NCI-H2081 treated with DMSO at 0.1 percent for 48 hours (cell line): ENCODE measurements around the gene SMIM22.
"Not testable (repeated sequence)": the region's sequence is repeated elsewhere in the genome, so short reads cannot be mapped to it uniquely, and the experiment has no call there.

ENCODE experiments used
- DNase-seq: peaks from one replicate; lab custom pipeline; 2025; lab: John Stamatoyannopoulos, UW

Gene SMIM22

GRCh38 chr16:4768549-4769305 is 26.4 kb upstream of the SMIM22 start:
- peak; percentile 83 for DNase-seq

DNA sequence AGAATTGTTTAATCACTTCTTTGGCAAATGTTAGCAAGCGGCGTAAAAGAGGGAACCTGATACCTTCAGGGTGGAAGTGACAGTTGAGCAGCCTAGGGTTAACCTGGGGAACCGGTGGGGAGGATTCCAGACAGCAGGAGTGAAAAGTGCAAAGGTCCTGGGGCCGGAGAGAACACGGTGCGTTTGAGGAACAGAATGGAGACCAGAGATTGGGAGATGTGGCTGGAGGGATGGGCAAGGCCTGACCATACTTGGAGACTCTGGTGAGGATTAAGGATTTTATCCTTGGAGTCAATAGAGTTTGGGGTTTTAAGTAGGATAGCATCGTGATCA is 25.9 kb upstream of the SMIM22 start:
- DNase-seq: no peak

DNA sequence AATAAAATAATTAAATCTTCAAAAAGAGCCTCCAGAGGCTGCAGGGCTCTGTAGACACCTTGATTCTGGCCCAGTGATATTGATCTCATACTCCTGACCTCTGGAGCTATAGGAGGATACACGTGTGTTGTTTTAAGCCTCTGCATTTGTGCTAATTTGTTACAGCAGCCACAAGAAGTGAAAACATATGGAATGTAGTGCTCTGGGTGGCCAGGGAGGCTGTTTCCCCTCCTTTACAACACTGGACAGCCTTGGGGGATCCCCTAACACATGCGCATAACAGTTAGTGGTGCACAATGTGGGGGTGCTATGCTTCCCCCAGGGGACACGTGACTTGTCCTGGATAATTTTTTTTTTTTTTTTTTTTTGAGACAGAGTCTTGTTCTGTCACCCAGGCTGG is 23.5 kb upstream of the SMIM22 start:
- no peak for DNase-seq

- no peak for DNase-seq
Measured at GRCh38 chr16:4772351-4772750, 22.8 kb upstream of the SMIM22 start.

- DNase-seq: no peak
Measured at GRCh38 chr16:4775005-4775404, 20.2 kb upstream of the SMIM22 start.

- DNase-seq: no peak
Measured at GRCh38 chr16:4776141-4776705, 18.9 kb upstream of the SMIM22 start.

DNA sequence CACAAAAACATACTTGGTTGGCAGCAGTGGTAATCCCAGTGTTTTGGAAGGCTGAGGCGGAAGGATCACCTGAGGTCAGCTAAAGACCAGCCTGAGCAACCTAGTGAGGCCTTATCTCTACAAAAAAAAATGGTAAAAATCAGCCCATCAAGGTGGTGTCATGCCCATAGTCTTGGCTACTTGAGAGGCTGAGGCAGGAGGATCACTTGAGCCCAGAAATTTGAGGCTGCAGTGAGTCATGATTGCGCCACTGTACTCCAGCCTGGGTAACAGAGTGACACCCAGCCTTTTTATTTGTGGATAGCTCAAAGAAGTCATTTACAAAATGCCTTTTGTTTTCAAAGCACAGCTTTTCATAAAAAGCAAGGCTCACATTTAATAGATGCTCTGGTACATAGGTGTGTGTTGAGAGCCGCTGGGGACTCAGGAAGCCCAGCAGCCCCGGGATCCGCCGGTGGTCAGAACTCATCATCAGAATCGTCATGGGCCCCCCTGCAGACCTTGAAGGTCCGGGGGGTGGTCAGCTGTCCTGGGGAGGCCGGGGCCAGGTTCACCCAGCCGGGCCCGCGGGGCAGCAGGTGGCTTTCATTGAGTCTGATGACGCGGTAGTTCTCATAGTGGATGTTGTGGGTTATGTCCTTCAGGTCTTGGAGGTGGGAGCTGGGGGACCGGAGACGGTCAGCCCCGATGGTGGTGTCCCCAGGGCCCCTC is 17.7 kb upstream of the SMIM22 start:
- DNase-seq: no peak

DNA sequence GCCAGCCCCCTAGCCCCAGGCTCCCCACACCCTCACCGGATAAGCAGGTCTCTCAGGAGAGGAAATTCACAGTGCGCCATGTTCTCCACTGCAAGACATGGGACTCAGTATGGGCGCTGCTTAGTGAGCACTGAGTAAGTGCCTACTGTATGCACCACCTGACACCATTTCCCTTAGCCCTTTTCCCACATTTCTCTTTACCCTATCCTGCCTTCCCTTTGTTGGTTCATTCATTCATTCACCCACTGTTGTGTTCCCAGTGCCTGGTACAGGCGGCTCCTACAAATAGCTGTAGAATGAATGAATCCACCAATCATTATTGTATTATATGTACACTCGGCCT is 17.1 kb upstream of the SMIM22 start:
- no peak for DNase-seq

GRCh38 chr16:4780235-4780634 is 14.9 kb upstream of the SMIM22 start:
- no peak for DNase-seq

GRCh38 chr16:4783251-4783950 is 11.8 kb upstream of the SMIM22 start:
- no peak for DNase-seq

DNA sequence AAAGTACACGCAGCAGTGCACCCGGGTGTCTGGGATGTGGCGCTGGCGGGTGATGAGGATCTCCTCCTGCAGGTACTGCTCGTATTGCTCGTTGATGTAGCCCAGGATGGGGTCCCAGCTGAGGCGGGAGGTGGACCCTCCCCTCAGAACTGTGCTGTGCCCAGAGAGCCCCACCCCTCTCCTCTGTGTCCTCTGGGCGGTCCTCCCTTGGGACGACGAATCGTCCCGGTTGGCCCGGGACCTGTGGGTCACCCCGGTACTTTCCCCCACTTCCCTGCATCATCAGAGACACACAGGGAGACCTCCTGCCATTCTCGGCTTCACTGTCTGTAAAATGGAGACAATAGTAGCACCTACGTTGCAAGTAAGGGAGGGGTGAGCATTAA is 11.2 kb upstream of the SMIM22 start:
- DNase-seq: no peak

DNA sequence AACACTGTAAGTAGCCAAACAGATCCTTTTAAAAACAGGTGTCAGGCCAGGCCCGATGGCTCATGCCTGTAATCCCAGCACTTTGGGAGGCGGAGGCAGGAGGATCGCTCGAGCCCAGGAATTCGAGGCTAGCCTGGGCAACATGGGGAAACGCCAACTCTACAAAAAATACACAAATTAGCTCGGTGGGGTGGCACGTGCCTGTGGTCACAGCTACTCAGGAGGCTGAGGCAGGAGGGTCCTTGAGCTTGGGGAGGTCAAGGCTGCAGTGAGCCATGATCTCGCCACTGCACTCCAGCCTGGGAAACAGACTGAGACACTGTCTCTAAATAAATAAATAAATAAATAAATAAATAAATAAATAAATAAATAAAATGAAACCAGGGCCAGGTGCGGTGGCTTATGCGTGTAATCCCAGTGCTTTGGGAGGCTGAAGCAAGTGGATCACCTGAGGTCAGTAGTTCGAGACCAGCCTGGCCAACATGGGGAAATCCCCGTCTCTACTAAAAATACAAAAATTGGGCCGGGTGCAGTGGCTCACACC is 10.7 kb upstream of the SMIM22 start:
- DNase-seq: not testable (repeated sequence)

DNA sequence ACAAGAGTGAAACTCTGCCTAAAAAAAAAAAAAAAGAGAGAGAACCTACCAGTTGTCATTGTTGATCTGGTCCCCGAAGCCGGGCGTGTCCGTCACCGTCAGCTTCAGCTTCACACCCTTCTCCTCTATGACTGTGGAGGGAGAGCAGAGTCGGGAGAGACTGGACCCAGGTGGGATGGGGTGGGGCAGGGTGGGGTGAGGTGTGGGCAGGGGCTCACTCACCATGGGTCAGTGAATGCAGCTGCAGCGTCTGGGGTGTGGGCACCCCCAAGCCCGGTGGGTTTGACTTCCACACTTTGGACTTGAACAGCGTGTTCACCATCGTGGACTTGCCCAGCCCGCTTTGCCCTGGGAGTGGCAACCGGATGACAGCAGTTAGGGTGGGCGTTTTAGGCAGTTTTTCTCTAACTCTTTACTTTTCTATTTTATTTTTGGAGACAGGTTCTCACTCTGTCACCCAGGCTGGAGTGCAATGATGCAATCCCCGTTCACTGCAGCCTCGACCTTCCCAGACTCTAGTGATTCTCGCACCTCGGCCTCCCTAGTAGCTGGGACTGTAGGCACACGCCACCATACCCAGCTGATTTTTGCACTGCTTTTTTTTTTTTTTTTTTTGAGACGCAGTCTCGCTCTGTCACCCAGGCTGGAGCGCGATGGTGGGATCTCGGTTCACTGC is 9.3 kb upstream of the SMIM22 start:
- DNase-seq: no peak

GRCh38 chr16:4787068-4787467 is 8.1 kb upstream of the SMIM22 start:
- DNase-seq: no peak

- no peak for DNase-seq
Measured at GRCh38 chr16:4787627-4788482, 7.3 kb upstream of the SMIM22 start, which contains the start of gene SEPTIN12. Gene SEPTIN12 (minus strand): TSS chr16:4788345. CDS start chr16:4787645, 700 bp downstream.

DNA sequence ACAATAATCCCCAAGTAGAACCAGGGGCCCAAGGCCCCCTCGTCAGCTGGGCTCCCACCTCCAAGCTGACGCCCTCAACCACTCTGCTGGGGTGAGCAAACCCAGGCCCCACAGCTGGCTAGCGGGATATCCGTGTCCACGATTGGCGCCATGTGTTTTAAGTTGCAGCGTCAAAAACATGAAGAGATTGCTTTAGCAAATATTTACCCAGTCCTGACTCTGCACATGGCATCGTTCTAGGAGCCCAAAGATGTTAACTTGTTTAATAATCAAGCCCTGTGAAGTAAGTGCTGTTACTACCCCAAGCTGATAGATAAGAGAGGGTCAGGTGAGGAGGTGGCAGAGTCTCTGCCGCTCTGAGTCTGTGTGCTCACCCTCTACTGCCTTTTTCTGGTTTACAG is 6.7 kb upstream of the SMIM22 start:
- no peak for DNase-seq

GRCh38 chr16:4788910-4789309 is 6.3 kb upstream of the SMIM22 start:
- DNase-seq: no peak

- DNase-seq: no peak
Measured at GRCh38 chr16:4790261-4790660, 4.9 kb upstream of the SMIM22 start.

DNA sequence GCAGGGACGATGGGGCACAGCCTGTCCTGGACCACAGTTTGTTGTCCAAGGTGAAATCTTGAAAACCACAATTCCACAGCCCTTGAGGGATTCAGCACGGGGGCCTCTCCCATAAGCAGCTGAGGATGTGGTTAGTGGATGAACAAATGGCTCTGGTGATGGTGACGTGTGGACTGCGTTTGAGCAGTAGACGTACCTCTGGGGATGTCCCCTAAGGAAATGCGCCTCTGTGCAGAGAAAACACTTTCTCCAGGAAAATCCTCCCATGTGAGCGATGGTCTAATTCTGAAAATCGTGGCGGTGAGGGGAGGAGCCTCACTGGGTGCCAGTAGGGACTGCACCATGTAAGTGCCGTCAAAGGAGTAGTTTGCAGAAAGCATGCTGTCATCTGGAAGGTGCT is 4.3 kb upstream of the SMIM22 start:
- DNase-seq: no peak

- no peak for DNase-seq
Measured at GRCh38 chr16:4792951-4793513, 2.1 kb upstream of the SMIM22 start.
